NOMO-1 treated with DMSO at 0.1 percent for 48 hours (cell line): Measurements from ENCODE around the gene PPP2R2B.
"Not testable (repeated sequence)": the region's sequence is repeated elsewhere in the genome, so short reads cannot be mapped to it uniquely, and the experiment has no call there.

Source experiments
- DNase-seq: peaks from one replicate; lab custom pipeline; 2025; ENCODE audit not compliant: unreplicated experiment; lab: John Stamatoyannopoulos, UW

The PPP2R2B gene

GRCh38 chr5:146562461-146562860, 316.1 kb downstream of the PPP2R2B start:
- no peak for DNase-seq

- no peak for DNase-seq
Observed at GRCh38 chr5:146561711-146562110, 316.8 kb downstream of the PPP2R2B start.

- no peak for DNase-seq
Observed at GRCh38 chr5:146560205-146560812, 318.2 kb downstream of the PPP2R2B start.

GRCh38 chr5:146556884-146557283, 321.7 kb downstream of the PPP2R2B start:
- not testable (repeated sequence) for DNase-seq

- DNase-seq: no peak
Observed at GRCh38 chr5:146553446-146553845, 325.1 kb downstream of the PPP2R2B start.

GRCh38 chr5:146549615-146550014, 328.9 kb downstream of the PPP2R2B start:
- no peak for DNase-seq

- no peak for DNase-seq
Observed at GRCh38 chr5:146548781-146549449, 329.6 kb downstream of the PPP2R2B start.

GRCh38 chr5:146544232-146544631, 334.3 kb downstream of the PPP2R2B start:
- no peak for DNase-seq

- DNase-seq: peak; percentile 43
Observed at GRCh38 chr5:146541958-146542849, 336.4 kb downstream of the PPP2R2B start.

- DNase-seq: no peak
Observed at GRCh38 chr5:146540414-146540813, 338.1 kb downstream of the PPP2R2B start.

GRCh38 chr5:146539973-146540372, 338.6 kb downstream of the PPP2R2B start:
- DNase-seq: no peak

- no peak for DNase-seq
Observed at GRCh38 chr5:146538432-146538831, 340.1 kb downstream of the PPP2R2B start.

GRCh38 chr5:146533882-146534281, 344.7 kb downstream of the PPP2R2B start:
- DNase-seq: no peak

GRCh38 chr5:146533260-146533857, 345.2 kb downstream of the PPP2R2B start:
- peak; percentile 60 for DNase-seq
